GM12873 (cell line): ENCODE data around the gene LPAR6.

Source experiments
- TF ChIP-seq, protein P1 (sequence below): IDR thresholded peaks from 2 replicates; pipeline ENCODE4 v1.5.1; 2012; ENCODE audit warnings: low read depth, mild to moderate bottlenecking, moderate library complexity, low read length, control low read depth; ENCODE audit not compliant: insufficient read depth; ENCODE audit errors: missing control alignments

LPAR6 gene

DNA sequence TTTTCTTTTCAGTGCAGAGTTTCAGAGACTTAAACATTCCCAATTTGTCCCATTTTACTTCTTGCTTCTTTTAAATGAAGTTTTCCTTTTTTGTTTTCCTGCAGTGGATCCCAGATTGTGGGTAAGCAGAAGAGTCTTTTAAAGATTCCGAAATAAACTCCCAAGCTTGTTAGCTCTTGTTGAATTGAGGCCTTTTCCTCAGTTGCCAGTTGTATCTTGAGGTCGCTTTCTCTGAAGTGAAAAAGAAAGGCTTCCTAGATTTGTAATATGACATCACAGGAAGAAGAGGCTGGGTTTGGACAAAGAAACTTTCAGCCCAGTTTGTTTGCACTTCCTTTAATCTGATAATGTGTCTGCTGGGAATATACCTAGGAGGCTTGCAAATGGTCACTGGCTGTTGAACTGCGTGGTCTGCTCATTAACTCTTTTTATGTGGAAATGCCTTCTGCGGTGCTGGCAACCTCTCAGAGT is at the start of gene LPAR6:
TSS of gene LPAR6 (minus strand) at position 233 of the 471 bp plus-strand sequence. CDS start 690 bp downstream, outside the sequence.
- TF ChIP-seq, protein P1, sequence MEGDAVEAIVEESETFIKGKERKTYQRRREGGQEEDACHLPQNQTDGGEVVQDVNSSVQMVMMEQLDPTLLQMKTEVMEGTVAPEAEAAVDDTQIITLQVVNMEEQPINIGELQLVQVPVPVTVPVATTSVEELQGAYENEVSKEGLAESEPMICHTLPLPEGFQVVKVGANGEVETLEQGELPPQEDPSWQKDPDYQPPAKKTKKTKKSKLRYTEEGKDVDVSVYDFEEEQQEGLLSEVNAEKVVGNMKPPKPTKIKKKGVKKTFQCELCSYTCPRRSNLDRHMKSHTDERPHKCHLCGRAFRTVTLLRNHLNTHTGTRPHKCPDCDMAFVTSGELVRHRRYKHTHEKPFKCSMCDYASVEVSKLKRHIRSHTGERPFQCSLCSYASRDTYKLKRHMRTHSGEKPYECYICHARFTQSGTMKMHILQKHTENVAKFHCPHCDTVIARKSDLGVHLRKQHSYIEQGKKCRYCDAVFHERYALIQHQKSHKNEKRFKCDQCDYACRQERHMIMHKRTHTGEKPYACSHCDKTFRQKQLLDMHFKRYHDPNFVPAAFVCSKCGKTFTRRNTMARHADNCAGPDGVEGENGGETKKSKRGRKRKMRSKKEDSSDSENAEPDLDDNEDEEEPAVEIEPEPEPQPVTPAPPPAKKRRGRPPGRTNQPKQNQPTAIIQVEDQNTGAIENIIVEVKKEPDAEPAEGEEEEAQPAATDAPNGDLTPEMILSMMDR = no peak

DNA sequence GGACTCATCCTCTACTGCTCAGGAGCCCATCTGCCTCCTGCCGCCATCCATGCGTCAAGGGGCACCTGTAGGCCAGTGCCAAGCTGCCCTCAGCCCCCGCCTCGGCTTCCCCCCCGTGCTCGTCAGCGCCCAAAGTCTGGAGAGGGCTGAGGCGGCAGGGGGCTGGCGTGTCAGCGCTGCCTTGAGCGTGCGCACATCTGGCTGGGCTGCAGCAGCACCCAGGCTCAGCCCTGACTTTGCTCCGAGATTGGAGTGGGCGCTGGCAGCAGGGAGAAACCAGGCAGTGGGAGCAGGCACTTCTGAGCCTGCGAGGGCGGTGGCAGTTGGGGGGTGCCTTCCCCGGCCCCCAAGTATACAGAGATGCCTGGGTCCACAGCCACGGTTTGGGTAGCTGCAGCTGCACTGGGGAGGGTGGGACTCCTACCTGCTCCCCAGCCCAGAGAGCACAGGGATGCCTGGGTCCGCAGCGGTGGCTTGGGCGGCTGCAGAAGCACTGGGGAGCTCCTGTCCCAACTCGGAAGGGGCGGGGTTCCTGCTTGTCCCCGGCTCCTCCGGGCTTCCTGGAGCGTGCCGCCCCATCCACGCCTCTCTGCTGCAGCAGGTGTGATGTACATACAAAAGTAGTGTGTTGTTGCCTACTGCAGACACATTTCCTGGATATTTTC is 44.8 kb upstream of the LPAR6 start:
- TF ChIP-seq, protein P1 = no peak

DNA sequence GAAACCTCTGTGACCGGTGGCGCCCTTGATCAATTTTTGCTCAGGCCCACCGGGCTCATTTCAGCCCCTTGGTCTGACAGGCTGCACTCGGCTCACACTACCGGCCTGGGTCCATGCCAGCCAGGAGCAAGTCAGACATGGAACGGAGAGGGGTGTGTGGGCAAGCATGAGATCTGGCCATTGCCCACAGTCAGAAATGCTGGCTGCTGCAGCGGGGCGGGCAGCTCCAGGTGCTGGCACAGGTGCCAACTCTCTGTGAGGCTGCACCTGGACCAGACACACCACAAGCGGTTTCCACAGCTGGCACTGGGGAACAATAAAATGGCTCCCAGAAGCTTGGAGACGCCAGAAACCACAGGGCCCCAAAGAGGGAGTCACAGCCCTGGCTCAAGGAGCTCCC is 43.6 kb upstream of the LPAR6 start:
- TF ChIP-seq, protein P1 = no peak

GRCh38 chr13:48449656-48450055 is 36.7 kb upstream of the LPAR6 start:
- TF ChIP-seq, protein P1 = no peak

DNA sequence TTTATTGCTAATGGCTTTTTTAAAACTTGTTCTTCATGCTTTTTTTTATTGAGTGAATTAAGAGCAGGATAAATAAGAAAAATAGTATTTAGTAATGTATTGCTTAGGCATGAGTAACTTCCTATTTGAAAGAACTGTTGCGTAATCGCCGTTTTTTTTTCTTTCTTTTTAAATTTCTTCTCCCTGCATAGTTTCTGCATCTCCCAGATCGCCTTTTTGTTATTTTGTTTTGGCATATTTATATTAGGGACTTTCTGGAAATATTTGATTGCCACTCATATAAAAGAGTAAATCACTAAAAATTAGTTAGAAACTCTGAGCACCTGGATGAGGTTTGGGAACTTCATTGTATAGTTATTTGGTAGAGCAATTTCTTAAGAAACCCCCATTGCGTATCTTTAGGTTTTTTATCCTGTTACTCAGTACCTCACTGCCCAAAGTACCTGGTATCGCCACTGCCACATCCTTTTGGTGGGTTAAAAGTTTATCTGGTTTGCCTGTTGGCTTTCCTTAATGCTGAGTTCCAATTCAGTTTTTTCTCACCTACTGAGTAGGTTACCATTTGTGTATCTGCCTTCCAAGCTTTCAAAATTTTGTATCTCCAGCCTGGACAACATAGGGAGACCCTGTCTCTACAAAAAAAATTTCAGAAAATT is 36.2 kb upstream of the LPAR6 start:
- TF ChIP-seq, protein P1 = no peak

DNA sequence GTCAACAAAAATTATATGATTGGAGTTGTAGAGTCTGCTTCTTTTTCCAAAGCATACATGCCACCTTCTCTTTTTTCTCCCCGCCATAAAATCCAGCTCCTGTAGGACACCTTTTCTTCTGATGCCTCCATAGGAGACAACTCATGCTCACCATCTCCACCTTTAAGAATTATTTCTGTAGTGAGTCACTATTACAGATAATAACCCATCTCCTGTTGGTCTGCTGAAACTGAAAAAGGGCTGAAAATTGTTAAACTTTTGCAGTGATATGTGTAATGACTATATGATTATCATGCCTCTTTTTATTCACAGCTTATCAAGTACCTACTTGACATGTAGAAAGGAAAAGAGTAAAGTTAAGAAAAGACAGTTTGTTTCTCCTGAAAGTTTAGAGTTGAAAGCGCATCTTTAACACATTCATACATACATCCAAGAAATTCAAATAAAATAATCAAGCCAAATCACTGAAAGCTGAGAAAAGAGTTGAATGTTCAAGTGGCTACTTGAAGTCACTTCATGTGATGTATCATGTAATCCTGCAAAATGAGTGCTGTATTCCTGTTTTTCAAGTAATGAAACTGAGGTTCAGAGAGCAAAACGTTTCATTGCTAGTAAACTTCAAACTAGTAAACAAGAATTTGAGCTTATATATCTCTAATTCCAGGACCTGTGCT is 35.5 kb upstream of the LPAR6 start:
- TF ChIP-seq, protein P1 = no peak

DNA sequence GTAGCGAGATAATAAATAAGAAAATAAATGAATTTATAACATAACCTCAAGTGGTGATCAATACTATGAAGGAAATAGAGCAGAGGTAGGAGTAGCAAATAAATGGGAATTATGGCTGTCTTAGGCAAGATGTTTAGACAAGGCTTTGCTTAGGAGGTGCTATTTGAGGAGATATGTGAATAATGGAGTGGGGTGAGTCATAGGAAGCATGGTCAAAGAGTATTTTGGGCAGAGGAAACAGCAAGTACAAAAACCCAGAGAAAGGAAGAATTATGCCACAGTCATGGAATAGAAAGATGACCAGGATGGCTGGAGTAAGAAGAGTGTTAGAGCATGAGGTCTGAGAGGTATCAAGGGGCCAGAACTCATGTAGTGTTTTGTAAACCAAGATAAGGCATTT is 33.6 kb upstream of the LPAR6 start:
- TF ChIP-seq, protein P1 = no peak
